Stimulated activated CD4-positive, alpha-beta T cell treated with anti-CD3 and anti-CD28 coated beads, TNF-alpha, amount 100 ng/mL, for 4 hours (primary cell): Measurements from ENCODE around the gene ANKRD22.
"Not testable (repeated sequence)": the region's sequence is repeated elsewhere in the genome, so short reads cannot be mapped to it uniquely, and the experiment has no call there.

Source experiments
- DNase-seq, 3 experiments: peaks; one replicate each; pipeline ENCODE4 v3.0.0-alpha.2; 2020; ENCODE audit warnings: low read depth in 3 of 3

Gene ANKRD22

GRCh38 chr10:88837632-88838031, 14.0 kb downstream of the ANKRD22 start:
- not testable (repeated sequence) for DNase-seq

DNA sequence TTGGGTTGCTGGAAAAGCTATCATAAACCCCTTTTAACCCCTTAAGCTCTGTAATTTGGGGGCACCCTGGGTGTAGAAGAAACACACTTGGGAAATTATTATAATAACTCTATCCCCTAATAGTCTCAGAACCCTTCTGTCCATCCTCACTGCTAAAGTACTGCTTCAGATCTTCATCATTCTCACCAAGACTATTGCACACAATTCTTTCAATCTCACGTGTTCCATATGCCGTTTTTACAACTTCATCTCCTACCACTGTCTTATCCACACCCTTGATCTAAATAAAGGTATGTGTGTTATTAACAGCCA, 15.8 kb downstream of the ANKRD22 start:
- no peak for DNase-seq

DNA sequence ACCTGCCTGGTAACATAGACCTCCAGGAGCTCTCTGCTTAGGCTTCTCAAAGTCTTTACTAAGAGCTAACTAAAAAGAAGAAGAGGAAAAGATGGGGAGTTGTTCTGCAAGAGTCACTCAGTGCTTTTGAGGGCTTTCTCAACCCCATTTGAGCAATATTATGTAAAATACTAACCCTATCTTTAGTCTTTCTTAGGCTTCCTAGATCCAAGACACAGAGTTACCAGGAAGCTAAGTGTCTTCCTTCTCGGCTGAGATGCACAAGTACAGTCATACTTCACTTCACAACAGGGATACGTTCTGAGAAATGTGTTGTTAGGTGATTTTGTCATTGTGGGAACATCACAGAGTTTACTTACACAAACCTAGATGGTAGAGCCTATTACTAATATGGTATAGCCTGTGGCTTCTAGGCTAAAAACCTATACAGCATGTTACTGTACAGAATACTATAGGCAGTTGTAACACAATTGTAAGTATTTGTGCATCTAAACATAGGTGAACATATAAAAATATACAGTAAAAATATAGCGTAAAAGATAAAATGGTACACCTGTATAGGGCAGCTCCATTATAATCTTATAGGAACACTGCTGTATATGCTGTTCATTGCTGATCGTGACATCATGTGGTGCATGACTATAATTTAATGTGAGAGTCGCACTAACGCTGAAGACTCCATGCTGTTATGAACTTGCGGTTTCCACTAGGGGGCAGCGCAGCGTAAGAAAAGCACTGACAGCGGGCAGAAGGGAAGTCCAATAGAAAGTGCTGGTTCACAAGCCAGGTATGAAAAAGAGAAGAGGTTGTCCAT, 16.3 kb downstream of the ANKRD22 start:
- peak; percentile 64 to 80 (median 78) for DNase-seq

- DNase-seq = no peak
Measured at GRCh38 chr10:88833723-88834122, 17.9 kb downstream of the ANKRD22 start.

DNA sequence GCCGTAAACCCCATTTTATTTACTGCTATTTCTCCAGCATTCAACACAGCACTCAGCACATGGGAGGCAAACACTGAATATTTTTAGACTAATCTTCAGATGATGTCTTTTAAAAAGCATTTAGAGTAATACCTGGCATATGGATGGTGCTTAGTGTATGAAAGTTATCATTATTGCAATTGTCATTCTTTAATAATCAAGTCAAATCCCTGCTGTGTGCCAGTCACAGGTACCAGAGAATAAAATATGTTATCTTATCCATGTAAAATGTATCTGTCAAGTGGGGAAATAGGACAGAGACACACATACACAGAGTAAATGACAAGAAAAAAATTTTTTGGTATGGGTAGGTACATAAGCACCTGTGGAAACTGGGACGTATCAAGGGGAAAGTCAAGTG, 18.5 kb downstream of the ANKRD22 start:
- DNase-seq = no peak

GRCh38 chr10:88832376-88832775, 19.3 kb downstream of the ANKRD22 start:
- no peak for DNase-seq

DNA sequence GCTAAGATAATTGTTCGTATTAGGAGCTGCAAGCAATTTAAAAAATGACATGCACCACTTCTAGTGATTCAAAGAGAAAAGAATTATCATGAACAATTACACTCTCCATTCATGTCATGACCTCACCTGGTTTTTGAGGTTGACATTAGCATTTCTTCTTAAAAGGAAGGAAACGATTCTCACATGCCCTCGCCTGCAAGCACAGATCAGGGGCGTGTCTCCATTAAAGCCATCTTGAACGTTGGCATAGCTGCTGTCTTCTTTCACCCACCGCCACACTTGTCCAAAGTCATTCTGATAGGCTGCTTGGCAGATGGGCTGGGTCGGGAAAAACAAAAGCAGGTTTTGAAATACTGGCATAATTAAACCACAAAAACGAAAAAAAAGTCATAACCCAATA, 19.9 kb downstream of the ANKRD22 start:
- peak in 1 of 3 experiments; percentile 2 for DNase-seq

DNA sequence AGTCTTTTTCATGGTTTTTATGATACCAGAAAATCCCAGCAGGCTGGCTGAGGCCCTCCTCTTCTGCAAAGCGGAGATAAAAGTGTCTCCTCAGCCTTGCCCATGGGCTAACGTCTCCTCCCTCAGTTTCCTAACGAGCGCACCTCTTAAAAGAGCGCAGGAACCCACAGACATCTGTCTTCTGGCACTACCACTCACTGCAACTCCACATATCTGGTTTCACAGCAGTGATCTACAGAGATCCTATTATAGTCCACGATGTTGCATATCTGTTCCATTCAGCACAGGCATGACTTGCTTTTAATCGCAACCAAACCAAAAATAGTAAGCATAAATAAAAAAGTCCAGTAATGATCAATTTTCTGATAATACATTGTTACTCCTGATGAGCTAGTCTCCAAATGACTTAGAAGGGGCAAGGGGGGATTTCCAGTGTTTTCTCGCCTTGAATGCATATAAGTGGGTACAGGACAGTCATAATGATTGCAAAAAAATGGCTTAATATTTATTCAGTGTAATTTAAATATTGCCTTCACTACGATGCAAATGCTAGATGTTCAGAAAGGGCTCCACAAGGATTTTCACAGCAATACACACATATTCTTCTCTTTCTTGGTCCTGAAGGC, 20.9 kb downstream of the ANKRD22 start:
- DNase-seq = no peak

DNA sequence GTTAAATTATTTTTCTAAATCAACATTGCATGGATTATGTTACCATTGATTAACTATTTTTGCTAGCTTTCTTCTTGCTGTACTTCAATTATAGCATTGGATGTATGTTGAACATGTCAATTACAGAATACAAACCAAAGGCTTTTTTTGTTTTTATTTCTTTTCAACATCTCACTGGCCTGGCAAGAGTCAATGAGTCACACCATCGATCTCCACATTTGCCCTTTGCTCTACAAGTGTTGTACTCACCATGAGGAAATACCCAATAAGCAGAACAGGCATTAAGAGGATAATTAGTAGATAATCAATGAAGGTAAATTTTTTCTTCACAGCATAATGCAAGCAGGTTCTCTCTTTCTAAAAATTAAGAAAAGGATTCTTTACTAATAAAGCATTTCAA, 23.3 kb downstream of the ANKRD22 start:
- DNase-seq = no peak

- DNase-seq = no peak
Measured at GRCh38 chr10:88827671-88828070, 24.0 kb downstream of the ANKRD22 start.

GRCh38 chr10:88826388-88826787, 25.3 kb downstream of the ANKRD22 start:
- no peak for DNase-seq

DNA sequence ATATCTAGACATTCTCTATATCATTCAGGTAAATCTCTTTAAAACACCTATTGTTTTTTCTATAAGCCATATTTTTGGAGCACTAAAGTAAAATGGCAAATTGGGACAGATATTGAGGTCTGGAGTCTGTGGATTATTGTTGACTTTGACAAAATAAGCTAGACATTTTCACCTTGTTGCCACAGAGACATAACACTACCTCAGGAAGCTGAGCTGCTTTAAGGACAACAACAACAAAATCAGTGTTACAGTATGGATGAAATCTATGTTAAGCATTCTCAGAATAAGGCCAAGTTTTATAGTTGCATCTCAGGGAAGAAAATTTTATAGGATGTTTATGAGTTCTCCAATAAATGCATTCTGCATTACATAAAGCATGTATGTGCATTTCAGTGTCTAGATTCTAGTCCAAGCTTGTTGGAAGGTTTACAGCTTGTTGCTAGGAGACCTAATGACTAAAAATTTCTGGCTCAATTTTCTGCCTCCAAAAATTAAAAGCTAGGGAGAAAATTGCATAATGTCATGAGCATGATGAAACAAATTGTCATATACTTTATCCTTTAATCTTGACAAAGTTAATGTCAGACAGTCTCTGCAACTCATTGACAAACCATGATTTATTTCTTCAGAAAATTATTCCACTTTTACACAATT, 30.8 kb downstream of the ANKRD22 start:
- no peak for DNase-seq

DNA sequence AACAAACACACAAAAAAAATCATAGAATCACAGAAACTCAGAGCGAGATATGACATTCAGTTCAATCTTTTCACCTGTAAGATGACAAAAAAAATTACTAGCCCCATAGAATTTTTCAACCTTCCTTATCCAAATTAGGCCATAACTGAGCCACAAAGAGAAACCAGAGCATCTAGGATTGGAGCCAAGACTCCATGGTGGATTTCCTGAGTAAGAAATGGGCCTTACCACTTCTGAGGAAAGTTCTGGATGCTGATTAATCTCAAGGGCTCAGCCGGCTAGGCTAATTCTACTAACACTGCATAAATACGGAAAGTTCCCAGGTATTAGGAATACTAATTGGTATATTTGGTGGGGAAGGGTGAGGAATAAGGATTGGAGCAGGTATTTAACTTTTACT, 32.4 kb downstream of the ANKRD22 start:
- no peak for DNase-seq

DNA sequence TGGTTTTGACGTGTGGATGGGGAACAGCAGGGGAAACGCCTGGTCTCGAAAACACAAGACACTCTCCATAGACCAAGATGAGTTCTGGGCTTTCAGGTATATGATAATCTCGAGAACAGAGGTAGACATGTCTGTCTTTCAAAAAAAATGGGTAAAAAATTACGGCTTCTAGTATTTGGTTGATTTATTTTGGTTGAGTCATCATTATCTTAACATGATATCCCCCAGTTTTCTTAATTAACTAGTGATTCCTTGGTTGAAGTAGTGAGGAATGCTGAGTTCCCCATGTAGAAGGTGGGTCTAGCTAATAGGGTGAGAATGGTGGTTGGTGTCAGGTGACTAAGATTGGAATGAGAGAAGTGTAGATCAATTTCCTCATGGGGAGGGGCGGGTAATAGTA, 38.4 kb downstream of the ANKRD22 start:
- DNase-seq = no peak

DNA sequence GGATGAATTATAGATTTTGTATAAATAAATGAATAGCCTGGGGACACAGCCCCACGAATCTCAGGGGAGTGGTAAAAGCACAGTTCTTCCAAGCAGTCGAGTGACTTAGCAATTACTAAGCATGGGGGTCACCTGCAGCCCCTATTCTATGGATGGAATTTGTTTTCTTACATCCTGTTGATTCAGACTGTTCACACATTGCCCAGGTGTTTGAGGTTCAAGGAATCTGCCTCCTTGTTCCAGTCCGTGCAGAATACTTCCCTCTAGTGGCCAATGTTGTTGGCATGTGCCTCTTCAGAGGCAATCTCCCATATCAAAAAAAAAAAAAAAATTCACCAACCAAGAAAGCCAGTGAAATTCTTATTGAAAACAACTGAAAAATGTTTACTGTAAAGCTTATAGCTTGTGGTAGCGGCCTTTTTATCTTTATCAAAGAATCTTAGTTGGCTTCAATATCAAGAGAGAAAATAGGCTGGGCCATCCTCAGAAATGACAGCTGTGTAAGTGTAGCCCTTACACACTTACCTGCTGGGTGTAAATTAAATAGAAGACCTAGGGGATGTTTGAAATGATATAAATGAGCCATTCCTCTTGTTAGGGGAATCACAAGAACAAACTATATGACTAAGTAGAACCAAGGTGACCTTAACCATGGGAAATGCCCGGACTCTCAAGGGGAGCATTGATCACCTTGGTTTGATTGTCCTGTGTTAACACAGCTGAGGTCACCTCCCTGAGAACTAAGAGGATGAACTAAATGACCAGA, 41.3 kb downstream of the ANKRD22 start:
- no peak for DNase-seq

- no peak for DNase-seq
Measured at GRCh38 chr10:88809621-88810020, 42.0 kb downstream of the ANKRD22 start.

GRCh38 chr10:88805924-88806323, 45.7 kb downstream of the ANKRD22 start:
- DNase-seq = no peak

DNA sequence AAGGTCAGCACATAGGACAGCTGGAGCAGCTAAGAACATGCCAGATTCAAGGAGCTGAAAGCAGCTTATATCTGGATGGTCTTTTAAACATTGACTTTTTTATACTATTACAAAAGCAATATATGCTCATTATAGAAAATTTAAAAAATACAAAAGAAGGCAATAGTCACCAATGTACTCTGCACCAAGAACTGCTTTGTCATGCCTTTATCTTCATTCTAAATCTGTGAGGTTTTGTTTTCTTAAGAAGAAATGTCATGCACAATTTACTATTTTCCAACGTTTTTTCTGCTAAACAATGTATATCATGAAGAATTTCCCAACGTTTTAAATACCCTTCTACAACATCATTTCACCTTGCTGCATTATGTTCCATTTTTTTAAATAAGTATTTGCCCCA, 46.3 kb downstream of the ANKRD22 start:
- DNase-seq = no peak

- no peak for DNase-seq
Measured at GRCh38 chr10:88804083-88804812, 47.4 kb downstream of the ANKRD22 start.

GRCh38 chr10:88803641-88804040, 48.0 kb downstream of the ANKRD22 start:
- no peak for DNase-seq

- DNase-seq = no peak
Measured at GRCh38 chr10:88802523-88803285, 48.9 kb downstream of the ANKRD22 start, which contains the start of gene LIPM. TSS of gene LIPM (plus strand) at chr10:88802730. CDS start at chr10:88802897, 167 bp downstream.
